Activated CD4-positive, CD25-positive, alpha-beta regulatory T cell treated with anti-CD3 and anti-CD28 coated beads, Interleukin-2, amount 50 U/mL, for 72 hours (primary cell): Measurements from ENCODE around the gene NDUFB10.
"Not testable (repeated sequence)": the region's sequence is repeated elsewhere in the genome, so short reads cannot be mapped to it uniquely, and the experiment has no call there.

Source experiments
- DNase-seq: peaks from one replicate; pipeline ENCODE4 v3.0.0; 2021

Gene NDUFB10

DNA sequence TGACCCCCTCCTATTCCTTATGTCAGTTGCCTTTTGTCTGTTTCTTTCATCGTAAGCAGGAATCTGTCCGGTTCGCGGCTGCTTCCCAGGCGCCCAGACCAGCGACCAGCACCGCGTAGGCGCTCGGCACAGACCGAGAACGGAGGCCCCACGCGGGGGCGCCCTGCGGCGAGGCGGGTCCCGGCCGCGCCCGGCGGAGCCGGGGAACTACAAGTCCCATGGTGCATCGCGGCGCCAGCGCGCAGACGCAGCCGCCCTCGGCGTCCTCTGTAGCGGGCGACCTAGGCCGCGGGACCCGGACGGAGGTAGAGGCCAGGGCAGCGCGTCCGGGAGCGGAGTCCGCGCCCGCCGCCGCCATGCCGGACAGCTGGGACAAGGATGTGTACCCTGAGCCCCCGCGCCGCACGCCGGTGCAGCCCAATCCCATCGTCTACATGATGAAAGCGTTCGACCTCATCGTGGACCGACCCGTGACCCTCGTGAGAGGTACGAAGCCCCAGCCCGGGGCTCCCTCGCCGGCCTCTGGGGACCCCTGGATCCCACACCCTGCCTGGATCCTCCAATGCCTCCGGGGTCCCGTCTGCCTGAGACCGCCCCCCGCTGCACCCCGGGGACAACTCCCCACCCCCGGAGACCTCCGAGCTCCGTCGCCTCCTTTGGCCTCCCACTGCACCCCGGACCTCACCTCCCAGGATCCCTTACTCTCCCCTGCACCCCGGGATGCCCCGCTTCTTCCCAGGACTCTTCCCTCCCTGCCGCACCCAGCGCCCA, at the start of gene NDUFB10:
NDUFB10 (plus strand) TSS at position 270 of the 771 bp plus-strand sequence; CDS start at position 357, 87 bp downstream.
- DNase-seq = peak; percentile 97

DNA sequence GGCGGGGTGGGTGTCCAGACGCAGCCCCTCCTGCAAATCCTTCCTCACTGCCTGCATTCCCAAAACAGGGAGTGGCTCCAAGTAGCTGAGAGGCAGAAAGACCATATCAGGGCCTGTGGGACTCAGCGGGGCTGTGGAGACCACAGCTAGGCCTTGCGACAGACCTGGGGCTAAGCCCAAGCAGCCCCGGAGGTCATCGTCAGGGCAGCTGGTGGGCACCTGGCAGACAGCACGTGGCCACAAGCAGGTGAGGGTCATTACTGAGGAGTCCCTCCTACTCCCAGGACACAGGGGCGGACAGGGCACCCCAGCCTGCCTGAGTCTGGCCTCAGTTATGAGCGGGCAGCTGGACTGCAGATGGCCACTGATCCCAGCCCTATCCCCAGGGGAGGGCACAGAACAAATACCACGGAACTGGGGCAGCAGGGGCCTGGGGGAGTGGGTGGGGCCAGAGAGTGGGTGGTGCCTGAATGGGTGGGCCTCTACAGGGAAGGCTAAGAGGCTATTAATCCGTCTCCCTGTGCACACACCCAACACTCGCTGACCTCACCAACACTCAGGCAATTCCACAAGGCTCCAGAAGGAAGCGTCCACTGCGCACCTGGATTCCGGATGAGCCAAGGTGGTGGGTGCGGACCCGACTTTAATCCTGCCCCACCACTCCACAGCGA, 49.6 kb upstream of the NDUFB10 start:
- no peak for DNase-seq

DNA sequence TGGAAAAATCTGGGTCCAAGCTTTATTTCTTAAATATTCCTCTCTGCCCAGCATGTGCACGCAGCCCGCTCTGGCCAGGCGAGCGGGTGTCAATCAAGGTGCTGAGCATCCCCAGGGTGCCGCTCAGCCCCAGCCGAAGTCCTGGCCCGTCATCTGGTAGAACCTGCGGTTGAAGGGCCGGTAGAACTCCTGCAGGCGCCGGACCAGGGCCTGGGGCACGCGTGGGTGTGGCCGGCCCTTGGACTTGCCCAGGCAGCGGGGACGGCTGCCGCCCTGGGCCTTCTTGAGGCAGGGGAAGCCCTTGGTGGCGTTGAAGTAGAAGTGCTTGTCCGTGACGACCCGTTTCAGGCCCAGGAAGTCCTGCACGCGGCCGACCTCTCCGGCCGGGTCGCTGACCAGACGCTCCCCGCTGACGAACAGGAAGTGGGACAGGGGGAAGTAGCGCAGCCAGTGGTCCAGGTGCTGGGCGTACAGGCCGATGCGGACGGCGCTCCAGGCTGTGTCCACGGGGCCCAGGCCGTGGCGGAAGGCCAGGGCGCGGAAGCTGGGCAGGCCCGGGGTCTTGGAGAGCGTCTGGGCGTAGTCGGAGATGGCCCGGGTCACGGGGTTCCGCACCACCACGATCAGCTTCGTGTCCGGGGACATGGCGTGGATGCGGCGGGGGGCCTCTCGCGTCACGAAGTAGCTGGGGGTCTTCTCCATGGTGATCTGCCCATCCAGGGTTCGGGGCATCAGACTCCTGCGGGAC, 47.7 kb upstream of the NDUFB10 start:
- DNase-seq = no peak

DNA sequence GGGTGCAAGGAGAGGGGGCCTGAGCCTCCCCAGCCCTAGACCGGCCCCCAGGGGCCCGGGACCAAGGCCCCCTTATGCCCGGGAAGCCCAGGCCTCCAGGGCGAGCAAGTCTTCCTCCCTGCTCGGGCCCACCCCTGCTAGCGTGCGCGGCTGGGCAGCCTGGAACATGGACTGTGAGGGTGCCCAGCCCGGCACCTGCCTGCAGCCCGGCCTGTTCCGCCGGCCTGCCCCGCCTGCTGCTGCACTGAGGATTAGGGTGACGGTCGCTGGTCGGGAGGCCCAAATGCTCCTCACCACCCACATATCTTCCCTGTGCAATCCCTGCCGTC, 47.2 kb upstream of the NDUFB10 start:
- DNase-seq = no peak

DNA sequence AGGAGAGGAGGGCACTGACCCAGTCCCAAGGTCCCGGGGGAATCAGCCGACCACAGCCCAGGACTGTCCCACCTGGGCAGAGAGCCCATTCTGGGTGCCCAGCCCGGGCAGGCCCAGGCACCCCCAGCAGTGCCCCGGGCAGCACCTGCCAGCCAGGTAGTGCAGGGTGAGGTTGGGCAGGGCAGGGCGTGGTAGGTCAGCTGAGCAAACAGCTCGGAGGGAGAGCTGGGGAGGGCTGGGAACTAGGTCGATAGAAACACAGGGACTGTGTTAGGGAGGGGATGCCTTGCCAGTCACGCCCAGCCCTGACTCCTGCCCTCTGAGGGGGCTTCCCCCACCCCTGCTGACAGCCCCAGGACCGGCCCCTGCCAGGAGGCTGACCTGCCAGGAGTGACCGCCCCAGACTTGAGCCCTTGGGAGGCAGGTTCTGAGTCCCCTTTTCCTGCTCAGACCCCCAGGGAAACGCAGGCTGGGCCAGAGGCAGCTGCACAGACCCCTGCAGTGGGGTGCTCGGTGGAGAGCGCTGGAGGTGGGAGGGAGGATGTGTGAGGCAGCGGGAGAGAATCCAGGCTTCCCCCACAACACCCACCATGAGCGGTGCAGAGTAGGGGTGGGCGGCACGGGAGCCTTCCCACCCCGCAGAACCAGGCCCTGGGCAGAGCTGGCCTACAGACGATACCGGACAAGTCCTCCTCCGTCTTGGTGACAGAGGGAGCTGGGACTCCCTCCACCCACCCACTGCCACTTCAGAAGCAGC, 45.8 kb upstream of the NDUFB10 start:
- no peak for DNase-seq

DNA sequence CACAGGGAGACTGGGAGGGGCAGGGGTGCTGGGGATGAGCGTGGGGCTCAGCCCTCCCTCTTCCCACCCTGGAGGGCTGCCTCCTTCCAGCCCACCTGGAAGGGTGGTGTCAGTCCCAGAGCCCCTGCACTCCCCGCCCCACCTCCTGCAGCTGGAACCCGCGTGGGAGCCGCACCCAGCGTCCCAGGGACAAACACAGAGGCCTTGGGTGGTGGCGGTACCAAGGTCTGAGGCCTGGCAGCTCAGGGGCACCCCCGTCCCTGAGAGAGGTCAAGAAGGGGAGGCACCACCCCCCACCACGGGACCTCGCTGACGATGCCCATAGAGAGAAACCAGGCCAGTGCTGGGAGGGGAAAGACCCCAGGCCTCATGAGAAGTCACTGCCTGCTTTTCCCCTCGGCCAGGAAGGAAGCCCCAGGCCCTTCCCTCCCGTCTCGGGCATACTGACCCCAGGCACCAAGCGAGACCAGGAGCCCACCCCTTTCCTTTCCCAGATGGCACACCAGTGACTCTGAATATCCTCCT, 45.2 kb upstream of the NDUFB10 start:
- DNase-seq = no peak

DNA sequence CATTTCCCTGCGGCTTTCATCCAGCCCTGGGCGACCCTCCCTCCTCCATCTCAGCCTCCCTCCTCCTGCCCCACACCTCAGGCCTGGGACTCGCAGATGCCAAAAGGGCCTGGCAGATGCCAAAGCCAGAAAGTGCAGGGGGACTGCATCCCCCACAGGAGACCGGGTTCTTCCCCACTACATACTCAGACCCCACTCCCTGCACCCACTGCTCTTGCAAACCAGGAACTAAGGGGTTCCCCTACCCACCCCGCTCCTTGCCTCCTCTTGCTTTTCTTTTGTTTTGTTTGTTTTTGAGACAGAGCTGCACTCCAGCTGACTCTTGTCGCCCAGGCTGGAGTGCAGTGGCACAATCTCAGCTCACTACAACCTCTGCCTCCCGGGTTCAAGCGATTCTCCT, 44.4 kb upstream of the NDUFB10 start:
- no peak for DNase-seq

DNA sequence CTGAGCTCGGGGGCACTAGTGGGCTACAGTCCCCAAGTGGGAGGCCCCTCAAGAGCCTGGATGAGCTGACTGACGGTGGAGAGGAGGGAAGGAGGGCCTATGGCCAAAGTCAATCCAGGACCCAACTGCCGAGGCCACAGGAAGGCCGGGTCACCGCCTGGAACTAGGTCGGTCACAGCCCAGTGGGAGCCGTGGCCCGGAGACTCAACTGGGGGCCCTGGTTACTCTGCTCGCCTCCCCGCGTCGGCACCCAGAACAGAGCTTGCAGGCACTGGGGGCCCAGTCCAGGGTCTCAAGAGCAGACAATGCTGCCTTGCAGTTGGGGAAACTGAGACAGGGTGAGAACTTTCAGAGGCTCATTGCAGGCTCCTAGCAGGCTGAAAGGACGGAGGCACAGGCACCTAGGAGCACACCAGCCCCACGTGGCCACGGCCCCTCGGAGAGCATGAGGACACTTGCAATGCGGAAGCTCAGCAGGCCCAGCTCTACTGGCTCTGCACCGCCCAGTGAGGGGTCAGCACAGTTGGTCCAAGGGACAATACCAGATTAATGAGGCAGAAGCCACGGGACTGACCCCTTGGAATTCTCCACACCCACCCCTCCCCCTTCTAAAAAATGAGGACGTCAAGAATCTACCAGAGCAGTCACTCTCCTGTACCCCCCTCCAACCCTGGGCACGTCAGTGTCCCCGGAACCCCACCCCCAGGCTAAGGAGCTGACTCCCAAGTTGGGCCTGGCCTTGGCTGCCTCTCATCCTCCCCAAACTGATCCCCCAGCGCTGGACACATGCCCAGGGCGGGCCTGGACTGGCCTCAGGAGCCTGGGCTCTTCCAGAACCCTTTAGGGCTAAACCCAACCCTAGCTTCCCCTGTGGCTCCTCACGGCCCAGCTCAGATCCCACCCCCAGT, 43.4 kb upstream of the NDUFB10 start:
- no peak for DNase-seq

DNA sequence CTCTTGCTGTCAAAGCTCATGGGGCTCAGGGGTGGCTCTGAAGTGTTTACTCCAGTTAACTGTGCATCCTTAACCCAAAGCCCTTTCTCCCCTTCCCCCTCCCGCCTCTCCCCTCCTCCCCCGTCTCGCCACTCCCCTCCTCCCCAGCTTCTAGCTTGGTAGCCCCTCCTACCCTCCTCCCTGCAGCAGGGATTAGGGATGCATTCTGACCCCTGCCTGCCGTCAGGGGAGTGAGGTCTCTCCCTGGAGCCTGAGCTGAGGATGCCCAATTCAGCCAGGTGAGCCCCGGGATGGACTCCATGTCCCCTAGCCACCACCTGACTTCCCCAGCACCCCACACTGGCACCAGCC, 42.7 kb upstream of the NDUFB10 start:
- no peak for DNase-seq

DNA sequence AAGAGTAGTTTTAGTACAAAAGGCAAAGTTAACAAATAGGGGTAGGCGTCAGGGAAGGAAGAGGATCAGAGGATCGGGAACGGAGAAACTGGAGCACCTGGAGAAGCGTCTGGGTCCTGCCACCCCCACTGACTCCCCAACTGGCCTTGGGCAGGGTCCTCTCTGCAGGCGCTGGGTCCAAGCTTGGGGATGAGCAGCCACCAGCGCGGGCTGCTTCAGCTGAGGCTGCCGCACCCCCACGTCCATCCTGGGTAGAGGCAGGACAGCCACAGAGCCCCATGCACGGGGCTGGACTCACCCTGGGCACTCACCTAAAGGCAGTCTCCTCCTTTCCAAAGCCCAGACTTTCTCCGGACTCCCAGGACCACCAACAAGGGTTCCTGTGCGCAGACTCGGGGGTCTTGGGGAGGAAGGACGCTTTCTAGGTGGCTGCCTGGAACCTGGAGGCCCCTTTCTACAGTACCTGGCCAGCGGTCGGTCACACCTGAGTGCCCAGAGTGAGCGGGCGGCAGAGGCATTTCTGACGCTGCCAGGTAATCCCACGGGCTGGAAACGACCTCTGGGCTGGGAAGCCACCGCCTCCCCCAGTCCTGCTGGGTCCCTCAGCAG, 42.2 kb upstream of the NDUFB10 start:
- no peak for DNase-seq

DNA sequence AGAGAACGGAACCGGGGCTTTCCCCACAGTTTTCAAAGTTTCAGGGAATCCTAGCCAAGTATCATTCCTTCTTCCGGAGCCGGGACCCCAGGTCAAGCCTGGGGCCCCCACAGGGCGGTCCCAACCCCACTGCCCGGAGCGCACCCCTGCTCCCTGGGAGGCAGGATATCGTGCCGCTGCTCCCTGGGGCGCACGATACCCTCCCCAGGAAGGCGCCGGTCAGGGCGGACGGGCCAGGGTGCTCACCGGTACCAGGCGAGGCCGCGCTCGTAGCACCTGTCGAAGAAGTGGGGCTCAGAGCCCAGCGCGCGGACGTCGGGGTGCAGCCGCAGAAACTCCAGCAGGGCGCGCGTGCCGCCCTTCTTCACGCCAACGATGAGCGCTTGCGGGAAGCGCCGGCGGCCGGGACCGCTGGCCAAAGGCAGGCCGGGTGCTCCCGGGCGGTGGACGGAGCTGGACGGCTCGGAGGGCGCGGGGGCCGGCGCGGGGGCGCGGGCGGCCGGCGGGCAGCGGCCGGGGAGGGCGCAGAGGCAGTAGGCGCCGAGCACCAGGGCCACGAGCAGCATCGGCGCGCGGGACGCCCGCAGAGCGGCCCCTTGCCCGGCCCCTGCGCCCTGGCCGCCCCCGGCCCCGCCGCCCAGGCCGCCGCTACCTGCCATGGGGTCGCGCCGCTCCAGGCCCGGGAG, 41.5 kb upstream of the NDUFB10 start:
- DNase-seq = no peak

DNA sequence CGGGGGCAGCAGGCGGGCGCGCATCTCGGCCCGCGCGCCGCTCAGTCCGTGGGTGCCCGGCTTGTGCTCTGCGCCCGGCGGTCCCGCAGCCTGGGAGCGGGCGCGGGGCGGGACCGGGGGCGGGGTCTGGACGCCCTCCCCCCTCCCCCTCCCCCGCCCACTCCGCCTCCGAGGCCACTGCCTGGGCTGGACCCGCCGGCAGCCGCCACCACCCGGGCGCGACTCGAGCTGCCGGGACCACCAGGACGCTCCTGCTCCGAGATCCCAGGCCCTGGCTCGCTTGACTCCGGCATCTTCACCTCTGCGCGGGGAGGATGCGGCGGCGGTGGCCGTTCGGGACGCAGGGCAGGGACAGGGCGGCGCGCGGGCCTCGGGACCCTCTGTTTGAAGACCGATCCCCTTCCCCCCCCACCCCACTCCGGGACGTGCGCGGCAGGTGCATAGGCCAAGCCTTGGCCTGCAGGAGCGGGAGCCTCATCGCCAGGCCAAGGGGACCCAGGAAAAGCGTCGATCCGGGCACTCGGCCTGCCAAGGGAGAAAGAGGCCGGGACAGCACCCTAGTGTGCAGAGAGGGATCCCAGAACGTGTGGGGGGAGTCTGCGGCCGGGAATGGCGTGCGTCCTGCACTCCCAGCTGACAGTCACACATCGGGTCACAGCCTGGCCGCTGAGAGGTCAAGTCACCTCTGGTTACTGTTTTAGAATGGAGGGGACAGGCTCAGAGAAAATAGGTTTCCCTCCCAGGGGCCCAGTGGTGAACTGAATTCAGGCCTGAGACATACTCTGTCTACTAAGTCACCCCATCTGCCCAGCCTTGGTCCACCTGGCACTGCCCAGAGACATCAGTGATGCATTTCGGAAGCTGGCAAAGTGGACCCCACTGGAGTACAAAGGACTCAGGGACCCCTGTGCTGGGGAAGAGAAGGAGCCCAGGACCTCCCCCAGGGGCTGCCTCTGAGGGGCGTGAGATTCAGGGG, 40.7 kb upstream of the NDUFB10 start, which contains the start of gene HS3ST6:
HS3ST6 (minus strand) TSS at position 65 of the 976 bp plus-strand sequence. CDS start 92 bp downstream, outside the sequence.
- DNase-seq = no peak

DNA sequence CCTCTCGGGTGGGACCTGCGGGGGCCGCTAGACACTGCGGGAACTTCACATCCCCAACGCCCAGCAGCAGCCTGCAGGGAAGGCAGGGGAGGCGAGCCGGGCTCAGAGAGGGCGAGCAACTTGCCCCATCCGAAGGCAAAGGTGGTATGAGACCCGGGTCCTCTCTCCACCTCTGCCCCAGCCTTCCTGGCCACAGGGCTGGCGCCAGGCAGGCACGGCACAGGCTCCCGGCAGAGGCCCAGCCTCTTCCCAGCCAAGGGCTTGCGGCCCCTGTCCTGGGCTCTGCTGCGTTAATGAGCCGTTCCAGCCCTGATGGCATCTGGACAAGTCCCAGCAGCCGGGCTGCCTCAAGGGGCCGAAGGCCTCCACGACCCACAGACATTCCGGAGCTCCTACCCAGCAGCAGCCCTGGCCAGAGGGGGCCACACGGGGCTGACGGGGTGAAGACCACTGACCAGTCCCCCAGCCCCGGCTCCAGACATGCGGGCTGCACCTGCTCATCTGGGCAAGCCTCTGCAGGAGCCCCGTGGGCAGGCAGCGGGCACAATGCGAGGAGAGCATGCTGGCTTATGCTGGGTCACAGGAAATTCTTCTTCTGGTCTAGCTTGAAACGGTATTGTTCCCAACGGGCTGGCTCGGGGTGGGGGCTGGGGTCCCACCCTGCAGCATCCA, 39.9 kb upstream of the NDUFB10 start:
- no peak for DNase-seq

DNA sequence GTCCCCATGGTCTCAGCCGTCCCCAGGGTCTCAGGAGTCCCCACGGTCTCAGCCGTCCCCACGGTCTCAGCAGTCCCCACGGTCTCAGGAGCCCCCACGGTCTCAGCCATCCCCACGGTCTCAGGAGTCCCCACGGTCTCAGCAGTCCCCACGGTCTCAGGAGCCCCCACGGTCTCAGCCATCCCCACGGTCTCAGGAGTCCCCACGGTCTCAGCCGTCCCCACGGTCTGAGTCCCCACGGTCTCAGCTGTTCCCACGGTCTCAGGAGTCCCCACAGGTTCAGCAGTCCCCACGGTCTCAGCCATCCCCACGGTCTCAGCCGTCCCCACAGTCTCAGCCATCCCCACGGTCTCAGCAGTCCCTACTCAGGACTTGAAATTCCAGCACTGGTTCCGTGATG, 39.2 kb upstream of the NDUFB10 start:
- DNase-seq = not testable (repeated sequence)

DNA sequence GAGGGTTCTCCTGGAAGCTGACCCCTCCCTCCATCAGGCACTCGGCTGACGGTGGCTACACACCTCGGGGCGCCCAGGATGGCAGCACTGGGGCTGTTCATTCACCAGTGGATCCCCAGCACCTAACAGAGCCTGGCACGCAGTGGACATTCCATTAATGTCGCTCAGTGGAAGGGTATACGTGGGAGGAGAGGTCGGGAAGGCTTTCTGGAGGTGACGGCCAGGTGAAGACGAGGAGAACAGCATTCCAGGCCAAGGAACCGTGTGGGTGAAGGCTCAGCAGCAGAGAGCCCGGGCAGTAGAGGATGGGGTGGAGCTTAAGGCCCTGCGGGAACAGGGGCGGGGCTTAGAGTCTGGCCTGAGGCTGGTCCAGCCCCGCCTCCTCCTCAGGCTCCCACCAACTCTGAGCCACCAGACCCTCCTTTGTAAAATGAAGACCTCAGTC, 38.6 kb upstream of the NDUFB10 start:
- DNase-seq = no peak

DNA sequence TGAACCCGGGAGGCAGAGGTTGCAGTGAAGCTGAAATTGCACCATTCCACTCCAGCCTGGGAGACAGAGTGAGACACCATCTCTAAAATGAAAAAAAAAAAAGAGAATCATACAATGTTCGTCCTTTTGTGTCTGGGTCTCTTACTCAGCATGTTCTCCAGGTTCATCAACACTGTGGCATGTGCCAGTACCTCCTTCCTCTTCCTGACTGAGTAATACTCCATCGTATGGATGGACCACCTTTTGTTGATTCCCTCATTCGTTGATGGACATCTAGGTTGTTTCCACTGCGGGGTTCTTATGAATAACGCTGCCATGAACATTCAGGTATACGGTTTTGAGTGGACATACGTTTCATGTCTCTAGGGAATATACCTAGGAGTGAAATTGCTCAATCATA, 37.0 kb upstream of the NDUFB10 start:
- DNase-seq = no peak

DNA sequence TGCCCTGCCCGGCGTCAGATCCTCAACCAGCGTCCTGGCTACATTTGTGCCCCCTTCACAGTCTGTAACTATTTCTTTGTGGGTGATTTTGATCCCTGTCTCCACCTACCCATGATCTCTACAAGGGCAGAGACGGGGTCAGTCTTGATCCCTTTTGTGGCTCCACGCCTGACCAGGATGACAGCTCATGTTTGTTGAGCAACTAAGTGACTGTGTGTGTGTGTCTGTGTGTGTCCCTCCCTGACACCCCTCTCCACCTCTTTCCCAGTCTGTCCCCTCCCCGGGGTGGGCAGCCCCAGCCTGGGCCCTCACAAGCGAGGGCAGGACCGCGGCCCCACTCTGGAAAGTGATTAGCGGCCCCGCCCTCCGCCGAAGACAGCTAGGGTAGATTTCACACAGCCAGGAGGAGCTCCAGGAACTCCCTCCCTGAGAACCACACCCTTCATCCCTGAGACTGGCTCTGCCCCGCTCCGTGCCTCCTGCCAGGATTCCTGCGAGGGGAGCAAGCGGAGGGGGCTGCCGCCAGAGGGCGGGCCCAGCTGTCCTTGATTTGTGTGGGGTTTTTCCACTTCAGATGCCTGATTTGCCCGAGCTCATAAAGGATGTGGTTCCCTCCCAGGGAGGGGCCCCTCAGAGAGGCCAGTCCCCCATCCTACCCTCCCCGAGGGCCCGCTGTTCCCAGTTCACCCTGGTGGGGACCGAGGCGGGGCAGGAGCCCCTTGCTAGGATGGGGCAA, 35.9 kb upstream of the NDUFB10 start:
- DNase-seq = no peak

DNA sequence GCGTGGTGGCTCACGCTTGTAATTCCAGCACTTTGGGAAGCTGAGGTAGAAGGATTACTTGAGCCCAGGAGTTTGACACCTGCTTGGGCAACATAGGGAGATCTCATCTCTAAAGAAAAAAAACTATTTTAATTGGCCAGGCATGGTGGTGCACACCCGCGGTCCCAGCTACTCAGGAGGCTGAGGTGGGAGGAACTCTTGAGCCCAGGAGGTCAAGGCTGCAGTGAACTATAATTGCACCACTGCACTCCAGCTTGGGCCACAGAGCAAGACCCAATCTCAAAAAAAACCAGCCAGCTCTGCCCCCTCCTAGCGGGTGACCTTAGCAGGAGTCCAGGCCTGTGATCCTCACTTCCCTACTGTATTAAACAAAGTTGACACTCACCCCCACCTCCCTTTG, 35.2 kb upstream of the NDUFB10 start:
- no peak for DNase-seq
